Heart right ventricle (tissue), 16 donors: ENCODE results near the gene KLHL30. TPM values are rescaled to one million over a fixed set of nuclear protein-coding genes. Genes with fewer than 3 reads are reported as not detected.

Source experiments
- ATAC-seq, 8 donors: fragments of 200-7000 bp; cut with Tn5 transposase; one replicate each; pipeline ENCODE4 v1.9.1; 2020; ENCODE audit warnings: mild to moderate bottlenecking in 8 of 8, moderate library complexity in 8 of 8, moderate number of reproducible peaks in 1 of 8
- DNase-seq, 2 donors: peaks; one replicate each; pipeline ENCODE4 v3.0.0-alpha.2; 2020
- H3K27ac ChIP-seq, 10 donors: fragments of 200-600 bp; sonication (generic) in 2 of 10; one replicate each; pipeline versions ENCODE4 v1.5.0 to v1.8.0; 2020 to 2022; ENCODE audit warnings: mild to moderate bottlenecking in 3 of 10
- H3K27me3 ChIP-seq, 7 donors: fragments of 200-600 bp; one replicate each; pipeline ENCODE4 v1.8.0; 2021 to 2022; ENCODE audit warnings: mild to moderate bottlenecking in 2 of 7
- H3K36me3 ChIP-seq, 9 donors: fragments of 200-600 bp; sonication (generic) in 1 of 9; one replicate each; pipeline versions ENCODE4 v1.5.0 to v1.8.0; 2020 to 2022; ENCODE audit warnings: mild to moderate bottlenecking in 2 of 9
- H3K4me1 ChIP-seq, 9 donors: fragments of 200-600 bp; sonication (generic) in 1 of 9; one replicate each; pipeline versions ENCODE4 v1.5.0 to v1.8.0; 2020 to 2022; ENCODE audit warnings: mild to moderate bottlenecking in 4 of 9
- H3K4me3 ChIP-seq, 10 donors: fragments of 200-600 bp; sonication (generic) in 2 of 10; one replicate each; pipeline versions ENCODE4 v1.5.0 to v1.8.0; 2020 to 2022; ENCODE audit warnings: mild to moderate bottlenecking in 7 of 10, moderate library complexity in 2 of 10
- H3K9me3 ChIP-seq, 11 donors: fragments of 200-600 bp in 10 of 11; sonication (generic) in 2 of 11; one replicate each; pipeline versions ENCODE4 v1.5.0 to v1.8.0; 2013 to 2022; ENCODE audit warnings: mild to moderate bottlenecking in 2 of 11, control low read depth in 1 of 11, moderate library complexity in 1 of 11
- WGBS, 2 donors: extraction: QIAGEN DNeasy Blood & Tissue Kit; methylation state at CpG; one replicate each; pipeline ENCODE4 v1.1.7; 2013; ENCODE audit warnings: inconsistent platforms in 1 of 2; 5-methylcytosine and 5-hydroxymethylcytosine counted together
- intact Hi-C, 10 donors: fragments of 100-400 bp; cut with DNase I; formaldehyde crosslinking; loops; one replicate each; pipeline versions ENCODE4 v1.11.1 to v1.14.2; 2022
- polyA plus RNA-seq, 2 donors: library from polyadenylated mRNA; stranded (reverse); fragments of 200-250 nt; gene quantifications; one replicate each; pipeline ENCODE4 v1.2.3, GENCODE V29; 2013
- total RNA-seq, 10 donors: library from RNA; stranded (reverse); fragmentation: NEBNext Ultra II Directional in 3 of 10; extraction: Animal tissue kit (Norgen Biotek cat#: 25700) in 3 of 10; gene quantifications; one replicate each; pipeline versions ENCODE4 v1.2.1 to v1.2.4, GENCODE V29; 2021 to 2023
- TF ChIP-seq, protein P1 (sequence below), 9 donors: fragments of 200-600 bp; sonication (generic) in 2 of 9; IDR thresholded peaks; one replicate each; pipeline versions ENCODE4 v1.5.0 to v1.8.0; 2021 to 2022; ENCODE audit warnings: antibody characterized with exemption in 9 of 9, mild to moderate bottlenecking in 5 of 9, moderate library complexity in 1 of 9
- donor health status: Arrhythmogenic right ventricular cardiomyopathy.
- donor health status: ischemic (EF 13 %, LVEDD 7.1; RV severe dilation, severe dysfunction).
- donor health status: healthy with polysubstance abuse.
- donor health status: DM: no; HTN: yes; CAD: no.
- donor health status: DM: no; HTN: no; CAD: no.
- donor health status: ischemic (EF 25% LVEDD 6.9; RV normal size, moderate dysfunction).
- donor health status: ischemic (EF 25% LVEDD 5.7; RV mildly dilated, moderate dysfunction).
- donor health status: healthy.
- donor health status: DM: yes; HTN: yes; CAD: no.
- donor health status: Ischemic cardiomyopathy.
- donor health status: ischemic (EF 35%, LVEDD 5.7; RV mildly dilated, moderate dysfunction).
- donor health status: nonischemic (EF 11% LVEDD 7.7; RV severe dilation, severe dysfunction).
- donor health status: DM: yes; HTN: yes; CAD: no.
- donor health status: PGD.
- donor health status: ischemic (EF 29% LVEDD 5.4; RV normal size, mild dysfunction).
- donor health status: nonischemic (EF 23%, LVEDD 6.1; RV moderate dilation, normal function).

The KLHL30 gene
- total and polyA plus RNA-seq, 12 donors, result 3.0 to 30.1 (median 25.9) TPM

GRCh38 chr2:238160206-238161129, 22.0 kb downstream of the KLHL30 start:
- H3K4me3 ChIP-seq, result no peak overlapping the region
- DNase-seq (peak; percentile 9 to 14), ATAC-seq (peak in 3 of 8 donors; percentile 13 to 39 (median 24))
- H3K27me3 ChIP-seq, result peaks cover 8 to 63% (median 53%) of the 10 kb centered on the region in 7 donors
- peaks cover 0 to 29% (median 9%) of the 10 kb centered on the region in 9 donors for H3K4me1 ChIP-seq
- no peaks in the 10 kb centered on the region for H3K9me3 ChIP-seq
- TF ChIP-seq, protein P1, sequence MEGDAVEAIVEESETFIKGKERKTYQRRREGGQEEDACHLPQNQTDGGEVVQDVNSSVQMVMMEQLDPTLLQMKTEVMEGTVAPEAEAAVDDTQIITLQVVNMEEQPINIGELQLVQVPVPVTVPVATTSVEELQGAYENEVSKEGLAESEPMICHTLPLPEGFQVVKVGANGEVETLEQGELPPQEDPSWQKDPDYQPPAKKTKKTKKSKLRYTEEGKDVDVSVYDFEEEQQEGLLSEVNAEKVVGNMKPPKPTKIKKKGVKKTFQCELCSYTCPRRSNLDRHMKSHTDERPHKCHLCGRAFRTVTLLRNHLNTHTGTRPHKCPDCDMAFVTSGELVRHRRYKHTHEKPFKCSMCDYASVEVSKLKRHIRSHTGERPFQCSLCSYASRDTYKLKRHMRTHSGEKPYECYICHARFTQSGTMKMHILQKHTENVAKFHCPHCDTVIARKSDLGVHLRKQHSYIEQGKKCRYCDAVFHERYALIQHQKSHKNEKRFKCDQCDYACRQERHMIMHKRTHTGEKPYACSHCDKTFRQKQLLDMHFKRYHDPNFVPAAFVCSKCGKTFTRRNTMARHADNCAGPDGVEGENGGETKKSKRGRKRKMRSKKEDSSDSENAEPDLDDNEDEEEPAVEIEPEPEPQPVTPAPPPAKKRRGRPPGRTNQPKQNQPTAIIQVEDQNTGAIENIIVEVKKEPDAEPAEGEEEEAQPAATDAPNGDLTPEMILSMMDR (IDR thresholded peaks at IDR 0.05), result peak in 5 of 9 donors; percentile 19 to 41 (median 32)
- H3K27ac ChIP-seq, result no peak overlapping the region
- no peaks in the 10 kb centered on the region for H3K36me3 ChIP-seq
- intact Hi-C loops, result loop anchor here in 3 of 10 donors (5.0 to 10.0 kb wide), 2 partner anchors 102 to 104 kb away; no protein-coding TSS in a partner anchor
- 48 to 55% methylated on average over 22 to 23 of the region's 23 CpGs for WGBS, 2 donors

DNA sequence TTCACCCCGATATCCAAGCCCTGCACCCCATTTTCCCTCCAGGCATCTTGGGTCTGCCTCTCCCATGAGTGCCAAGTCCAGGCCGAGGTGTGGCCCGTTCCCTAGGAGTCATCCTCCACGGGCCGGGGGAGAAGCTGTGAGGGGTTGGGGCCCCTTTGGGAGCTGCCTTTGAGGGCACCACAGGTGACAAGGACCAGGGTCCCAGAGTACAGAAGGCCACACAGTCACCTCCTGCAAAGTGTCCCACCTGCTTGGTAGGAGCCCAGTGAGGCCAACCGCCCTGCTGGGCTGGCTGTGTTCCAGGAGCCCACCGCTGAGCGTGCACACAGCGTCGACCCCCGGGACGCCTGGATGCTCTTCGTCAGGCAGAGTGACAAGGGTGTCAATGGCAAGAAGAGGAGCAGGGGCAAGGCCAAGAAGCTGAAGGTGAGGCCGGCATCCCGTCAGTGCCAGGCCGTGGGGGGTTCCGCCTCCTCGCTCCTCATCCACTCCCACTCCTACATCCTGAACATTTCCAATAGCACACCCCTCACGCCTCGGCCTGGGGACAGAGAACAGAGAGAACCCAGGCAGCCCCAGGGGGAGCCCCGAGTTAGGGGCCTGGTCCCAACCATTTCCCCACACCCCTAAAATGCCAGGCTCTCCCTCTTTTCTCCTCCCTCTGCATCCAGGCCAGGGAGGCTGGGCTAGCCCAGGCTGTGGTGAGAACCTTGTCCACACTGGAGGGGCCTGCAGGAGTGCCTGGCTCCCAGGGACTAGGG, 23.0 kb downstream of the KLHL30 start:
- Histone ChIP-seq H3K9me3 (no peaks in the 10 kb centered on the region), H3K4me3 (no peak overlapping the region), H3K36me3 (peaks cover 0 to 4% (median 0%) of the 10 kb centered on the region in 9 donors), H3K27ac (no peak overlapping the region), H3K27me3 (peaks cover 8 to 63% (median 53%) of the 10 kb centered on the region in 7 donors), H3K4me1 (peaks cover 0 to 25% (median 9%) of the 10 kb centered on the region in 9 donors)
- TF ChIP-seq, protein P1 (IDR thresholded peaks at IDR 0.05), result no peak
- intact Hi-C loops, result loop anchor here in 3 of 10 donors (5.0 to 10.0 kb wide), 2 partner anchors 101 to 103 kb away; no protein-coding TSS in a partner anchor
- 87 to 92% methylated on average over 21 of the region's 21 CpGs for WGBS, 2 donors
- ATAC-seq, result no peak
- DNase-seq, result no peak

DNA sequence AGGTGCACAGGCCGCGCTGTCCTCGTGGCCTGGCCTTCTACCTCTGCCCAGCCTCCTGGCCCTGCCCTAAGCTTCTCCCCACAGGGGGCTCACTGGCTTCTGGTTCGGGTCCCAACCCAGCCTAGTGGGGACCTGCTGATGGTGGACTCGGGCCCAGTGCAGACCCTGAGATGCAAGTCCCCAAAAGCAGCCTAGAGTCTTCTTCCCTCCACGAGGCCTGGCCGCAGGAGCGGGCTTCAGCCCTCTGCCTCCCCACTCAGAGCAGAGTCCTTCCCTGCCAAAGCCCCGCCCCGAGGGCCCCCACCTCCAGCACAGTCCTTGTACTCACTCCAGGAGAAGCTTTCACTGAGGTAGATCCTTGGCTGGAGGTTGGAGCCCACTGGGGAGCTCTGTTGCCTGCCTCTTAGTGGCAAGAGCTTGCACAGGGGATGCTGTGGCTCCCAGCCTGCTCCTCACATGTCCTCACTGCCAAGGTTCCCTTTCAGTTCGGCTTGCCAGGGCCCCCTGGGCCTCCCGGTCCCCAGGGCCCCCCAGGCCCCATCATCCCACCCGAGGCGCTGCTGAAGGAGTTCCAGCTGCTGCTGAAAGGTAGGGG, 23.9 kb downstream of the KLHL30 start:
- intact Hi-C loops, result loop anchor here in 3 of 10 donors (5.0 to 10.0 kb wide), 2 partner anchors 100 to 102 kb away; no protein-coding TSS in a partner anchor
- Histone ChIP-seq H3K4me1 (peaks cover 0 to 25% (median 9%) of the 10 kb centered on the region in 9 donors), H3K27me3 (peaks cover 8 to 63% (median 53%) of the 10 kb centered on the region in 7 donors), H3K4me3 (no peak overlapping the region), H3K36me3 (peaks cover 0 to 10% (median 0%) of the 10 kb centered on the region in 9 donors), H3K9me3 (no peaks in the 10 kb centered on the region), H3K27ac (no peak overlapping the region)
- ATAC-seq (no peak), DNase-seq (no peak)
- WGBS, 2 donors, result 85 to 89% methylated on average over 14 of the region's 14 CpGs
- TF ChIP-seq, protein P1 (IDR thresholded peaks at IDR 0.05), result no peak
